ENCODE data around the gene PACRGL. TPM values are rescaled to one million over a fixed set of nuclear protein-coding genes. Genes with fewer than 3 reads are reported as not detected.

PACRGL gene
- total and polyA plus RNA-seq, 9 donors, result 11.1 to 28.4 (median 17.9) TPM

DNA sequence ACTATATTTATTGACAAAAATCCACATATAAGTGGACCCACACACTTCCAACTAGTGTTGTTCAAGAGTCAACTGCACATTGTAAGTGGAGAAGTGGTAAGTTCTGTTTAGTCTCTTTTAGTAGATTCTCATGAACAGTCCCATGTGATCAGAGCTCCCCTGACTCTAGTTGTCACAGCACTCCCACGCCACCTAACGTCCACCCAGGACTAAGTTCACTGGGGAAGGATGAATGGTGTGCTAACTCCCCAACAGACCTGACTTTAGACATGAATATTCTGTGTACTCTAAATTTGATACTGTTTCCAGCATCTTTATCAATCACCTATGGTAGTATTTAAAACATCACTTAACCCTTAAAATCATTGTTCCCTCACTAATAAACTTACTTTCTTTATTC, 59.8 kb downstream of the PACRGL start:
- intact Hi-C loops (cut with DNase I), result no loop called here
- no peak for DNase-seq
- no peaks in the 10 kb centered on the region for H3K36me3 ChIP-seq
- H3K9me3 ChIP-seq, result no peaks in the 10 kb centered on the region
- 75 to 79% (median 77%) methylated on average over 2 of the region's 2 CpGs for WGBS, 3 donors
- H3K4me3 ChIP-seq, result no peak overlapping the region
- no peaks in the 10 kb centered on the region for H3K27me3 ChIP-seq
- TF ChIP-seq, protein P1, sequence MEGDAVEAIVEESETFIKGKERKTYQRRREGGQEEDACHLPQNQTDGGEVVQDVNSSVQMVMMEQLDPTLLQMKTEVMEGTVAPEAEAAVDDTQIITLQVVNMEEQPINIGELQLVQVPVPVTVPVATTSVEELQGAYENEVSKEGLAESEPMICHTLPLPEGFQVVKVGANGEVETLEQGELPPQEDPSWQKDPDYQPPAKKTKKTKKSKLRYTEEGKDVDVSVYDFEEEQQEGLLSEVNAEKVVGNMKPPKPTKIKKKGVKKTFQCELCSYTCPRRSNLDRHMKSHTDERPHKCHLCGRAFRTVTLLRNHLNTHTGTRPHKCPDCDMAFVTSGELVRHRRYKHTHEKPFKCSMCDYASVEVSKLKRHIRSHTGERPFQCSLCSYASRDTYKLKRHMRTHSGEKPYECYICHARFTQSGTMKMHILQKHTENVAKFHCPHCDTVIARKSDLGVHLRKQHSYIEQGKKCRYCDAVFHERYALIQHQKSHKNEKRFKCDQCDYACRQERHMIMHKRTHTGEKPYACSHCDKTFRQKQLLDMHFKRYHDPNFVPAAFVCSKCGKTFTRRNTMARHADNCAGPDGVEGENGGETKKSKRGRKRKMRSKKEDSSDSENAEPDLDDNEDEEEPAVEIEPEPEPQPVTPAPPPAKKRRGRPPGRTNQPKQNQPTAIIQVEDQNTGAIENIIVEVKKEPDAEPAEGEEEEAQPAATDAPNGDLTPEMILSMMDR (IDR thresholded peaks at IDR 0.05), result no peak
- TF ChIP-seq POLR2A (IDR thresholded peaks at IDR 0.05) (no peak), EP300 (IDR thresholded peaks at IDR 0.05) (no peak)
- H3K4me1 ChIP-seq (ENCODE audit: insufficient read depth), result no peaks in the 10 kb centered on the region
- no peak overlapping the region for H3K27ac ChIP-seq

DNA sequence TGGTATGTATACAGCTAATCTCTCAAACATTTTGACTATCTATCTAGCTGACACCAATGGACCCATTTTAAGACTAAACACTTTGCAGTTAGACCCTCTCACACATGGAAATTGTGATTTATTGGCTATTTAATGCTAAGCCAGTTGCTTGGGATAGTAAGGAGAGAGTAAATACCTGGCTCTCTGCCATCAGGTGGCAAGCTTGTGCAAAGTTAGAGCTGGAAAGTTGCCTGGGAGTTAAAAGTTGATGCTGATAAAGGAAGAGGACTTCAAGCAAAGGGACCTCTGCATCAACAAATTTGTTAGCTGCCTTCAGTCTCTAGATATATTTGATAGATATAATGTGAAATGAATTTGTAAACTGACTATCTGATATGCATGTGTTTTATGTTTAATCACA, 61.1 kb downstream of the PACRGL start:
- TF ChIP-seq, protein P1 (IDR thresholded peaks at IDR 0.05), result no peak
- TF ChIP-seq EP300 (IDR thresholded peaks at IDR 0.05) (no peak), POLR2A (IDR thresholded peaks at IDR 0.05) (no peak)
- DNase-seq, result no peak
- Histone ChIP-seq H3K27me3 (no peaks in the 10 kb centered on the region), H3K4me3 (no peak overlapping the region), H3K4me1 (ENCODE audit: insufficient read depth) (no peaks in the 10 kb centered on the region), H3K27ac (no peak overlapping the region), H3K9me3 (no peaks in the 10 kb centered on the region), H3K36me3 (no peaks in the 10 kb centered on the region)
- intact Hi-C loops (cut with DNase I), result no loop called here

DNA sequence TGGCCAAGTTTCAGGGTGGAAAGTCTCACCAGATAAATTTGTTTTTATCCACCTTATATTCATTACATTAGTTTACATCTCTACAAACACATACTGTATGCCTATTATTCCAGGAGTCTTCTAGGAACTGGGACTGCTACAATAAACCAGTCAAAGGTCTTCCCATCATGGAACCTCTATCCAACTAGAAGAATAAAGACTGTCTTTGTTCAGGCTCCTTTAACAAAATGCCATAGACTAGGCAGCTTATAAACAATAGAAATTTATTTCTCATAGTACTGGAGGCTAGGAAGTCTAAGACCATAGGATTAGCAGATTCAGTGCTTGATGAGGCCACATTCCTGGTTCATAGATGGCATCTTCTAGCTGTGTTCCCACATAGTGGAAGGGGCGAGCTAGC, 61.6 kb downstream of the PACRGL start:
- DNase-seq, result no peak
- Histone ChIP-seq H3K27me3 (no peaks in the 10 kb centered on the region), H3K27ac (no peak overlapping the region), H3K4me3 (no peak overlapping the region), H3K4me1 (ENCODE audit: insufficient read depth) (no peaks in the 10 kb centered on the region), H3K9me3 (no peaks in the 10 kb centered on the region), H3K36me3 (no peaks in the 10 kb centered on the region)
- intact Hi-C loops (cut with DNase I), result no loop called here
- TF ChIP-seq POLR2A (IDR thresholded peaks at IDR 0.05) (no peak), EP300 (IDR thresholded peaks at IDR 0.05) (no peak)
- TF ChIP-seq, protein P1 (IDR thresholded peaks at IDR 0.05), result no peak
- WGBS, 3 donors, result 95 to 100% (median 96%) methylated on average over 1 of the region's 1 CpG

DNA sequence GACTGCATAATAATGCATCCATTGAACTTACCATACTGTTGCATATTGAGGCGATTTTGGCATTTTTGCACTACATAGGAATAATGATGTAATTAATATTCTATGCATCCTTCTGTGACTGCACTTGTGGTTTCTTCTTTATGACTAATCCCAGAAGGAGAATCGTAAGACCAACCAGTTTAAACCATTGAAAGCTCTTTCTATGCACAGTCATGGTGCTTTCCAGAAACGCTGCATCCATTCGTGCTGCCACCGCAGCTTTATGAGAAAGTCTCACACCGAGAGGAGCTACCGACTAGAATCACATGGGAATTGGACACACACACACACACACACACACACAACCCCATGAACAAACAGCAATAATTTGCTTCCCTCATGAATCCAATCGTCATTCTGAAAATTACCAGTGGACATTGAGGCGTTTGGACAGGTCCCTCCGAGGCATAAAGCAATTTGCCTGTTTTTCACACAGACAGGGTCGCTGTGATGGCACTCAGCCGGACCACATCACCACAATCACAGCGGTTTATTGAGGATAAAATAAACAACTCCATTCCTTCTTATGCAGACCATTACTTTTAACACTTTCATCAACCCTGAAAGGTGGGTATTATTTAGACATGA, 64.2 kb downstream of the PACRGL start:
- no peaks in the 10 kb centered on the region for H3K4me1 ChIP-seq (ENCODE audit: insufficient read depth)

More for the DNA sequence above, 64.2 kb downstream of the PACRGL start:
- no peak for DNase-seq
- no peaks in the 10 kb centered on the region for H3K27me3 ChIP-seq
- no peaks in the 10 kb centered on the region for H3K9me3 ChIP-seq
- intact Hi-C loops (cut with DNase I), result no loop called here
- 72 to 80% (median 80%) methylated on average over 13 of the region's 13 CpGs for WGBS, 3 donors
- no peaks in the 10 kb centered on the region for H3K36me3 ChIP-seq
- H3K27ac ChIP-seq, result no peak overlapping the region
- TF ChIP-seq POLR2A (IDR thresholded peaks at IDR 0.05) (no peak), EP300 (IDR thresholded peaks at IDR 0.05) (no peak)
- TF ChIP-seq, protein P1 (IDR thresholded peaks at IDR 0.05), result no peak
- H3K4me3 ChIP-seq, result no peak overlapping the region
